Mucosa of rectum (tissue), 2 donors: ENCODE results near the gene CYP3A4.

Experiments
- H3K27ac ChIP-seq, 2 donors: one replicate each; pipeline ENCODE4 v1.7.0; 2013; ENCODE audit warnings: inconsistent platforms in 2 of 2, low read depth in 2 of 2, low read length in 2 of 2
- H3K27me3 ChIP-seq, 2 donors: one replicate each; pipeline ENCODE4 v1.7.0; 2013; ENCODE audit warnings: low read length in 2 of 2; ENCODE audit not compliant: control insufficient read depth in 2 of 2, insufficient read depth in 2 of 2
- H3K36me3 ChIP-seq, 2 donors: one replicate each; pipeline ENCODE4 v1.7.0; 2013; ENCODE audit warnings: low read length in 2 of 2; ENCODE audit not compliant: control insufficient read depth in 2 of 2, insufficient read depth in 2 of 2
- H3K4me1 ChIP-seq, 2 donors: one replicate each; pipeline ENCODE4 v1.7.0; 2013; ENCODE audit warnings: low read length in 2 of 2, mild to moderate bottlenecking in 1 of 2; ENCODE audit not compliant: control insufficient read depth in 2 of 2, insufficient read depth in 2 of 2
- H3K4me3 ChIP-seq, 2 donors: one replicate each; pipeline ENCODE4 v1.7.0; 2013; ENCODE audit warnings: low read length in 2 of 2
- H3K9ac ChIP-seq, 2 donors: one replicate each; pipeline ENCODE4 v1.7.0; 2013; ENCODE audit warnings: low read length in 2 of 2, low read depth in 1 of 2, mild to moderate bottlenecking in 1 of 2
- H3K9me3 ChIP-seq, 2 donors: one replicate each; pipeline ENCODE4 v1.7.0; 2013; ENCODE audit warnings: low read length in 2 of 2; ENCODE audit not compliant: control insufficient read depth in 2 of 2
- donor health status: healthy.
- donor health status: Normal muscosa, but diverticular disease.

Gene CYP3A4

GRCh38 chr7:99707096-99707495, 76.9 kb downstream of the CYP3A4 start:
- Histone ChIP-seq H3K4me1 (no peaks in the 10 kb centered on the region), H3K9me3 (no peaks in the 10 kb centered on the region), H3K27me3 (no peaks in the 10 kb centered on the region), H3K36me3 (no peaks in the 10 kb centered on the region), H3K9ac (no peak overlapping the region), H3K4me3 (no peak overlapping the region), H3K27ac (no peak overlapping the region)
